H1 (cell line): ENCODE results near the gene ERLEC1. TPM values are rescaled to one million over a fixed set of nuclear protein-coding genes. Genes with fewer than 3 reads are reported as not detected.

ENCODE experiments used
- CREB1 ChIP-seq: IDR thresholded peaks from 2 replicates; pipeline ENCODE4 v1.6.1; 2012; ENCODE audit warnings: inconsistent platforms
- POU5F1 ChIP-seq: IDR thresholded peaks from 2 replicates; pipeline ENCODE4 v1.6.1; 2011; ENCODE audit warnings: low read depth, mild to moderate bottlenecking, low read length, moderate library complexity
- RFX5 ChIP-seq: IDR thresholded peaks from 2 replicates; pipeline ENCODE4 v1.6.1; 2011; ENCODE audit warnings: low read depth, low read length, improper control_type of control experiment, borderline replicate concordance
- RNF2 ChIP-seq: fragments of 200-900, 300-1000 bp; sonication (generic); IDR thresholded peaks from 2 replicates; pipeline ENCODE4 v1.7.1; 2016; ENCODE audit warnings: borderline replicate concordance, low read depth, mild to moderate bottlenecking, antibody characterized with exemption, low read length; ENCODE audit not compliant: poor library complexity, severe bottlenecking; ENCODE audit errors: missing control alignments
- polyA plus RNA-seq, 7 experiments: library from polyadenylated mRNA; depleted of rRNA in 3 of 7; stranded (reverse) in 5 of 7; unstranded in 2 of 7; fragments of >200 nt in 5 of 7; fragments of 200-250 nt in 2 of 7; gene quantifications; 1 replicate in 5 of 7; 2 replicates in 1 of 7; 4 replicates in 1 of 7; pipeline versions ENCODE4 v1.2.1 to v1.2.3, GENCODE V29; 2011 to 2013; ENCODE audit warnings: missing spikeins in 2 of 7, mixed read lengths in 2 of 7
- total RNA-seq: library from RNA; stranded (reverse); fragmentation: NEBNext Ultra II Directional; extraction: Animal tissue kit (Norgen Biotek cat#: 25700); gene quantifications from 2 replicates; pipeline ENCODE4 v1.2.1, GENCODE V29; 2021
- TF ChIP-seq, protein P1 (sequence below): fragments of 300-600 bp; sonication (generic); IDR thresholded peaks from 2 replicates; pipeline ENCODE4 v1.7.1; 2012; ENCODE audit warnings: low read length, moderate library complexity, mild to moderate bottlenecking, inconsistent platforms; ENCODE audit not compliant: insufficient replicate concordance

ERLEC1 gene
- total and polyA plus RNA-seq, 2 of the 8 experiments (the other 6 are each of a cell fraction or from before 2014, with no cell fraction given): 12.9 to 26.7 TPM

- TF ChIP-seq, protein P1, sequence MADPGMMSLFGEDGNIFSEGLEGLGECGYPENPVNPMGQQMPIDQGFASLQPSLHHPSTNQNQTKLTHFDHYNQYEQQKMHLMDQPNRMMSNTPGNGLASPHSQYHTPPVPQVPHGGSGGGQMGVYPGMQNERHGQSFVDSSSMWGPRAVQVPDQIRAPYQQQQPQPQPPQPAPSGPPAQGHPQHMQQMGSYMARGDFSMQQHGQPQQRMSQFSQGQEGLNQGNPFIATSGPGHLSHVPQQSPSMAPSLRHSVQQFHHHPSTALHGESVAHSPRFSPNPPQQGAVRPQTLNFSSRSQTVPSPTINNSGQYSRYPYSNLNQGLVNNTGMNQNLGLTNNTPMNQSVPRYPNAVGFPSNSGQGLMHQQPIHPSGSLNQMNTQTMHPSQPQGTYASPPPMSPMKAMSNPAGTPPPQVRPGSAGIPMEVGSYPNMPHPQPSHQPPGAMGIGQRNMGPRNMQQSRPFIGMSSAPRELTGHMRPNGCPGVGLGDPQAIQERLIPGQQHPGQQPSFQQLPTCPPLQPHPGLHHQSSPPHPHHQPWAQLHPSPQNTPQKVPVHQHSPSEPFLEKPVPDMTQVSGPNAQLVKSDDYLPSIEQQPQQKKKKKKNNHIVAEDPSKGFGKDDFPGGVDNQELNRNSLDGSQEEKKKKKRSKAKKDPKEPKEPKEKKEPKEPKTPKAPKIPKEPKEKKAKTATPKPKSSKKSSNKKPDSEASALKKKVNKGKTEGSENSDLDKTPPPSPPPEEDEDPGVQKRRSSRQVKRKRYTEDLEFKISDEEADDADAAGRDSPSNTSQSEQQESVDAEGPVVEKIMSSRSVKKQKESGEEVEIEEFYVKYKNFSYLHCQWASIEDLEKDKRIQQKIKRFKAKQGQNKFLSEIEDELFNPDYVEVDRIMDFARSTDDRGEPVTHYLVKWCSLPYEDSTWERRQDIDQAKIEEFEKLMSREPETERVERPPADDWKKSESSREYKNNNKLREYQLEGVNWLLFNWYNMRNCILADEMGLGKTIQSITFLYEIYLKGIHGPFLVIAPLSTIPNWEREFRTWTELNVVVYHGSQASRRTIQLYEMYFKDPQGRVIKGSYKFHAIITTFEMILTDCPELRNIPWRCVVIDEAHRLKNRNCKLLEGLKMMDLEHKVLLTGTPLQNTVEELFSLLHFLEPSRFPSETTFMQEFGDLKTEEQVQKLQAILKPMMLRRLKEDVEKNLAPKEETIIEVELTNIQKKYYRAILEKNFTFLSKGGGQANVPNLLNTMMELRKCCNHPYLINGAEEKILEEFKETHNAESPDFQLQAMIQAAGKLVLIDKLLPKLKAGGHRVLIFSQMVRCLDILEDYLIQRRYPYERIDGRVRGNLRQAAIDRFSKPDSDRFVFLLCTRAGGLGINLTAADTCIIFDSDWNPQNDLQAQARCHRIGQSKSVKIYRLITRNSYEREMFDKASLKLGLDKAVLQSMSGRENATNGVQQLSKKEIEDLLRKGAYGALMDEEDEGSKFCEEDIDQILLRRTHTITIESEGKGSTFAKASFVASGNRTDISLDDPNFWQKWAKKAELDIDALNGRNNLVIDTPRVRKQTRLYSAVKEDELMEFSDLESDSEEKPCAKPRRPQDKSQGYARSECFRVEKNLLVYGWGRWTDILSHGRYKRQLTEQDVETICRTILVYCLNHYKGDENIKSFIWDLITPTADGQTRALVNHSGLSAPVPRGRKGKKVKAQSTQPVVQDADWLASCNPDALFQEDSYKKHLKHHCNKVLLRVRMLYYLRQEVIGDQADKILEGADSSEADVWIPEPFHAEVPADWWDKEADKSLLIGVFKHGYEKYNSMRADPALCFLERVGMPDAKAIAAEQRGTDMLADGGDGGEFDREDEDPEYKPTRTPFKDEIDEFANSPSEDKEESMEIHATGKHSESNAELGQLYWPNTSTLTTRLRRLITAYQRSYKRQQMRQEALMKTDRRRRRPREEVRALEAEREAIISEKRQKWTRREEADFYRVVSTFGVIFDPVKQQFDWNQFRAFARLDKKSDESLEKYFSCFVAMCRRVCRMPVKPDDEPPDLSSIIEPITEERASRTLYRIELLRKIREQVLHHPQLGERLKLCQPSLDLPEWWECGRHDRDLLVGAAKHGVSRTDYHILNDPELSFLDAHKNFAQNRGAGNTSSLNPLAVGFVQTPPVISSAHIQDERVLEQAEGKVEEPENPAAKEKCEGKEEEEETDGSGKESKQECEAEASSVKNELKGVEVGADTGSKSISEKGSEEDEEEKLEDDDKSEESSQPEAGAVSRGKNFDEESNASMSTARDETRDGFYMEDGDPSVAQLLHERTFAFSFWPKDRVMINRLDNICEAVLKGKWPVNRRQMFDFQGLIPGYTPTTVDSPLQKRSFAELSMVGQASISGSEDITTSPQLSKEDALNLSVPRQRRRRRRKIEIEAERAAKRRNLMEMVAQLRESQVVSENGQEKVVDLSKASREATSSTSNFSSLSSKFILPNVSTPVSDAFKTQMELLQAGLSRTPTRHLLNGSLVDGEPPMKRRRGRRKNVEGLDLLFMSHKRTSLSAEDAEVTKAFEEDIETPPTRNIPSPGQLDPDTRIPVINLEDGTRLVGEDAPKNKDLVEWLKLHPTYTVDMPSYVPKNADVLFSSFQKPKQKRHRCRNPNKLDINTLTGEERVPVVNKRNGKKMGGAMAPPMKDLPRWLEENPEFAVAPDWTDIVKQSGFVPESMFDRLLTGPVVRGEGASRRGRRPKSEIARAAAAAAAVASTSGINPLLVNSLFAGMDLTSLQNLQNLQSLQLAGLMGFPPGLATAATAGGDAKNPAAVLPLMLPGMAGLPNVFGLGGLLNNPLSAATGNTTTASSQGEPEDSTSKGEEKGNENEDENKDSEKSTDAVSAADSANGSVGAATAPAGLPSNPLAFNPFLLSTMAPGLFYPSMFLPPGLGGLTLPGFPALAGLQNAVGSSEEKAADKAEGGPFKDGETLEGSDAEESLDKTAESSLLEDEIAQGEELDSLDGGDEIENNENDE: no peak
- TF ChIP-seq RNF2 (no peak), POU5F1 (no peak), CREB1 (no peak), RFX5 (no peak)
Measured at GRCh38 chr2:53770264-53770663, 16.6 kb upstream of the ERLEC1 start (continued).
